ENCODE measurements around the gene DCC. TPM values are rescaled to one million over a fixed set of nuclear protein-coding genes. Genes with fewer than 3 reads are reported as not detected.

The DCC gene
- total RNA-seq, 6 donors from 2014 or later: 0.33 to 3.5 (median 1.0) TPM

DNA sequence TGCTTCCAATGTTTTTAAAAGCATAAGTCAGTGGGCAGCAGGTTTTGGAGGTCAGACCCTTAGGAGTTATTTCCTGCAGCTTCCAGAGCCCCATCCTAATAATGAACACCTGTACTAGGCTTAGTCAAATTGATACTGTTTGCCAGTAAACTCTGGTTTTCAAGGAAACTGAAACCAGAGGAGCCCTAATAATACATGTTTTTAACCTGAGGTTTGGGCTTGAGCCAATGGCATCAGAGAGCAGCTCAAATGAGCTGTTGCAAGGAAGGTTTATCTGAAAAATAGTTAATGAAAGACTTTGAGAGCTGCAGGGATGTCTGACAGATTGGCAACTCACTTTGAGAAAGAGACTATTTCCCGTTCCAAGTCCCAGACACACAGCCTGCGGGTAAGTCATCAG is 54.6 kb downstream of the DCC start:
- H3K4me1 ChIP-seq: no peaks in the 10 kb centered on the region
- H3K36me3 ChIP-seq: no peaks in the 10 kb centered on the region
- no peak for TF ChIP-seq EP300 (IDR thresholded peaks at IDR 0.05)
- TF ChIP-seq POLR2A (IDR thresholded peaks at IDR 0.05): no peak
- TF ChIP-seq, protein P1, sequence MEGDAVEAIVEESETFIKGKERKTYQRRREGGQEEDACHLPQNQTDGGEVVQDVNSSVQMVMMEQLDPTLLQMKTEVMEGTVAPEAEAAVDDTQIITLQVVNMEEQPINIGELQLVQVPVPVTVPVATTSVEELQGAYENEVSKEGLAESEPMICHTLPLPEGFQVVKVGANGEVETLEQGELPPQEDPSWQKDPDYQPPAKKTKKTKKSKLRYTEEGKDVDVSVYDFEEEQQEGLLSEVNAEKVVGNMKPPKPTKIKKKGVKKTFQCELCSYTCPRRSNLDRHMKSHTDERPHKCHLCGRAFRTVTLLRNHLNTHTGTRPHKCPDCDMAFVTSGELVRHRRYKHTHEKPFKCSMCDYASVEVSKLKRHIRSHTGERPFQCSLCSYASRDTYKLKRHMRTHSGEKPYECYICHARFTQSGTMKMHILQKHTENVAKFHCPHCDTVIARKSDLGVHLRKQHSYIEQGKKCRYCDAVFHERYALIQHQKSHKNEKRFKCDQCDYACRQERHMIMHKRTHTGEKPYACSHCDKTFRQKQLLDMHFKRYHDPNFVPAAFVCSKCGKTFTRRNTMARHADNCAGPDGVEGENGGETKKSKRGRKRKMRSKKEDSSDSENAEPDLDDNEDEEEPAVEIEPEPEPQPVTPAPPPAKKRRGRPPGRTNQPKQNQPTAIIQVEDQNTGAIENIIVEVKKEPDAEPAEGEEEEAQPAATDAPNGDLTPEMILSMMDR (IDR thresholded peaks at IDR 0.05): no peak
- no peak for TF ChIP-seq POLR2AphosphoS5 (IDR thresholded peaks at IDR 0.05)
- no peak overlapping the region for H3K27ac ChIP-seq
- no peaks in the 10 kb centered on the region for H3K9me3 ChIP-seq
- no peaks in the 10 kb centered on the region for H3K27me3 ChIP-seq
- H3K4me3 ChIP-seq: no peak overlapping the region
- DNase-seq (no peak), ATAC-seq (ENCODE audit: low FRiP score in 2 of 2) (no peak)
- 52 to 57% methylated on average over 2 of the region's 2 CpGs for WGBS, 2 donors

DNA sequence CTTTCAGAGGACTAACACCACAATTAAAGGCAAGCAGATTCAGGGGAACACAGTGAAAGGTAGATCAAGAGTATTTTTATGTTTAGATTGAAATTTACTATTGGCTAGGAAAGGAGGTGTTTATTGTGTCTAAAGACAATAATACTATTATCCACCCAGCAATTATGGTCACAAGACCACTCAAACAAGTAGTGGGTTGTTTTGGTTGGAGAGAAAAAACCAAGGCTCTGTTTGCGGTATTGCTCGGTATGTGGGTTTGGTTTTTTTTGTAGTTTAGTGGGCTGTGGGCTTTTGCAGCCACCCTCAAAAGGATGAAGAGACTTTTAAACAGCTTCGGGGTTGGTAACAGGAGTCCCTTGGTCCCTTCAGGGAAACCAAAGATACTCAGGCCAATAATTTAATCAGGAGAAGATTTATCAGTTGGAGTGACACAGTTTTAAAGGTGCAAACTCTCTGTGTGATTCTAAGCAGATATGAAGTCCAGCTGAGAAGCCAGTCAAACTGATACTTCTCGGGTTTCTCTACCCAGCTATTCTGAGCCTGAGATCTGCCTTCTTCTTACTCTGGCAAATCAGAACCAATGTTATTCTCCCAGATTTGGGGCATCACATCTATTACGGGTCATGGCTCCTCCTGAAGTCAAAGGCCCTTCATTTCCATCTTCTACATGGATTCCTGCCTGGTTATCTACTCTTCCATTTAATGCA is 55.3 kb downstream of the DCC start:
- WGBS, 2 donors: 80 to 85% methylated on average over 5 of the region's 5 CpGs

DNA sequence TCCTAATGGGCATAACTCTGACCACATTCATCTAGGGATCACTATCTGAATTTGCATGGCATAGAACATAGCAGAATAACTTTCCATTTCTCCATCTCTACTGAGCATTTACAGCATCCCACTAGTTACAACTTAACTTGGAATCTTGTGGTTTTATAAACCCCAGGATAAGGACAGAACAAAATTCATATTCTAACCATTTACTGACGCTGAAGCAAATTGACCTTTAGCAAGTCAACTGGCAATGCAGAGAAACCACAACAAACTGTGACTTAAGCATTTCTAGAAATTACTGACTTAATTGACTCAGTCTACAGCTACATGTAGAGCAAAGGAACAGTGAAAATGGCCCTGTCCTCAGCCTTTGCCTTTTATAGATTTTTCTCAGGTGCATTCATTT is 61.2 kb downstream of the DCC start:
- no peak for ATAC-seq (ENCODE audit: low FRiP score in 2 of 2)
- H3K27ac ChIP-seq: no peak overlapping the region
- TF ChIP-seq, protein P1 (IDR thresholded peaks at IDR 0.05): no peak
- no peak for DNase-seq
- H3K4me3 ChIP-seq: no peak overlapping the region
- no peaks in the 10 kb centered on the region for H3K9me3 ChIP-seq
- no peaks in the 10 kb centered on the region for H3K27me3 ChIP-seq
- H3K36me3 ChIP-seq: no peaks in the 10 kb centered on the region
- H3K4me1 ChIP-seq: no peaks in the 10 kb centered on the region
- 88 to 96% methylated on average over 1 of the region's 1 CpG for WGBS, 2 donors

More for the DNA sequence above, 55.3 kb downstream of the DCC start:
- no peaks in the 10 kb centered on the region for H3K36me3 ChIP-seq
- H3K4me1 ChIP-seq: no peaks in the 10 kb centered on the region
- no peak for ATAC-seq (ENCODE audit: low FRiP score in 2 of 2)
- no peak overlapping the region for H3K4me3 ChIP-seq
- no peak for TF ChIP-seq POLR2AphosphoS5 (IDR thresholded peaks at IDR 0.05)
- TF ChIP-seq EP300 (IDR thresholded peaks at IDR 0.05): no peak
- TF ChIP-seq, protein P1 (IDR thresholded peaks at IDR 0.05): no peak
- TF ChIP-seq POLR2A (IDR thresholded peaks at IDR 0.05): no peak
- H3K27ac ChIP-seq: no peak overlapping the region
- H3K27me3 ChIP-seq: no peaks in the 10 kb centered on the region
- H3K9me3 ChIP-seq: no peaks in the 10 kb centered on the region
- DNase-seq: no peak

DNA sequence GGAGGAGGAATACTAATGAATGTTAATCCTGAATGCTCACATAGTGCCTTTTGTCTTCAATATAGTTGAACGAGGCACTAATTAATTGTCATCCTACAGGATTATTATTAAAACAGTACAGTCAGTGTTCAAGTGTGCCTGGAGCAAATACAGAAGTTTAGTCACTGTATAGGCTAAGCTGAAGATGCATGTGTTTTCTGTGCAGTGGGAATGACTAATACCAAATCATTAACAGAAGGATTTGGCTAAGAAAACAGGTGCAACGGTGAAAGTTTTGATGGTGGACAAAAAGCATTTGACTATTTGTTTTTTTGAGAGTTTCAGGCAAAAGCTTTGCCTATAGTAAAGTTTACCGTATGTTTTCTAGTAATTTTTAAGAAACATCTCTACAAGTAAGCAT is 62.8 kb downstream of the DCC start:
- Histone ChIP-seq H3K4me3 (no peak overlapping the region), H3K36me3 (no peaks in the 10 kb centered on the region), H3K9me3 (no peaks in the 10 kb centered on the region), H3K27me3 (no peaks in the 10 kb centered on the region), H3K4me1 (no peaks in the 10 kb centered on the region), H3K27ac (no peak overlapping the region)
- WGBS, 2 donors: 65 to 77% methylated on average over 3 of the region's 3 CpGs
- ATAC-seq (ENCODE audit: low FRiP score in 2 of 2) (no peak), DNase-seq (no peak)
- TF ChIP-seq POLR2A (IDR thresholded peaks at IDR 0.05) (no peak), POLR2AphosphoS5 (IDR thresholded peaks at IDR 0.05) (no peak), EP300 (IDR thresholded peaks at IDR 0.05) (no peak)
- TF ChIP-seq, protein P1 (IDR thresholded peaks at IDR 0.05): no peak

DNA sequence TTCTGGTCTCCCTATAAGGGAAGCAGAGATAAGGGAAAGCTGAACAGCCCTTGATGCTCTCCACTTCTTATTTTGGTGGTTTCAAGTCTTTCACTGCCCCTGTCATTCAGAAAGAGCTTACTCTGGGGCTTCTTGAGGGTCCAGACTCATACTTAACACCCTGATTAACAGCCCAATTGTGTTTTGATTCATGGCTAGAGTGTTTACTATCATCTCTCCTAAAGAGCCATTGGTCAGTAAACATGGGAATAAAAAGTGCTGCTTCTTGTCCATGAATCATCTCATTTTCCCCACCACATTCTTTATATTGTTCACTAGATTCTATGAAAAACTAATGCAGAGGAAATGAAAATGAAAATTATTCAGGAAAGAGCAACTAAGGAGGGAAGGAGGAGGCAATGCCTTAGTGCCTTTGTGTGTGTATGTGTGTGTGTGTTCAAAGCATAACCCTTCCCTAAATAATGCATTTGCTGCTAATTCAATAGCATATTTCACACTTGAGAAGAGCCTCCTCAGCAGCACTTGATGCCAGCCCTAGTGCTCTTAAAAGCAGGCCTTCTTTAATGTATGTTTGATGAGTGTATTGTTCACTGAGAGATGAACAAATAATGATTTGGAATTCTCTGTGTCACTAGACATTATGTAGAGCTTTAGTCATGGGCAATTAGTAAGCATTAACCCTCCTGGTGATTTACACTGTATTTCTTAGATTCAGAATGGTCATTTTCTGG is 63.5 kb downstream of the DCC start:
- H3K36me3 ChIP-seq: no peaks in the 10 kb centered on the region
- no peak overlapping the region for H3K27ac ChIP-seq
- no peak for TF ChIP-seq POLR2A (IDR thresholded peaks at IDR 0.05)
- TF ChIP-seq, protein P1 (IDR thresholded peaks at IDR 0.05): no peak
- TF ChIP-seq POLR2AphosphoS5 (IDR thresholded peaks at IDR 0.05): no peak
- TF ChIP-seq EP300 (IDR thresholded peaks at IDR 0.05): no peak
- H3K4me1 ChIP-seq: no peaks in the 10 kb centered on the region
- H3K4me3 ChIP-seq: no peak overlapping the region
- H3K9me3 ChIP-seq: no peaks in the 10 kb centered on the region
- no peak for DNase-seq
- H3K27me3 ChIP-seq: no peaks in the 10 kb centered on the region
- ATAC-seq (ENCODE audit: low FRiP score in 2 of 2): no peak

All from upper lobe of left lung (tissue), 6 donors.